Right ventricle myocardium superior (tissue), 1 donor: Measurements from ENCODE around the gene GHRL. TPM values are rescaled to one million over a fixed set of nuclear protein-coding genes. Genes with fewer than 3 reads are reported as not detected.
"Not testable (repeated sequence)": the region's sequence is repeated elsewhere in the genome, so short reads cannot be mapped to it uniquely, and the experiment has no call there.

ENCODE experiments used
- ATAC-seq: fragments of 200-7000 bp; cut with Tn5 transposase; one replicate; pipeline ENCODE4 v1.9.1; 2020; ENCODE audit warnings: mild to moderate bottlenecking; ENCODE audit not compliant: poor library complexity
- DNase-seq: peaks from one replicate; pipeline ENCODE4 v3.0.0-alpha.2; 2020
- intact Hi-C: fragments of 100-400 bp; cut with DNase I; formaldehyde crosslinking; loops from one replicate; pipeline ENCODE4 v1.11.2; 2022
- total RNA-seq: library from RNA; stranded (reverse); fragmentation: NEBNext Ultra II Directional; extraction: Animal tissue kit (Norgen Biotek cat#: 25700); gene quantifications from one replicate; pipeline ENCODE4 v1.2.1, GENCODE V29; 2021
- donor health status: DM: no; HTN: yes; CAD: no; lungs with severe emphysema.

Gene GHRL
- total RNA-seq, 1 donor from 2014 or later = not detected

- ATAC-seq = no peak
- intact Hi-C loops = no loop called here
Observed at GRCh38 chr3:10305331-10305902, 12.7 kb upstream of the GHRL start.

GRCh38 chr3:10304905-10305304, 12.2 kb upstream of the GHRL start:
- no peak for ATAC-seq

More at GRCh38 chr3:10305331-10305902, 12.7 kb upstream of the GHRL start:
- no peak for DNase-seq

GRCh38 chr3:10303785-10304184, 11.0 kb upstream of the GHRL start:
- ATAC-seq = no peak
- intact Hi-C loops = no loop called here
- DNase-seq = no peak

More at GRCh38 chr3:10304905-10305304, 12.2 kb upstream of the GHRL start:
- intact Hi-C loops = no loop called here
- no peak for DNase-seq

- DNase-seq (no peak), ATAC-seq (no peak)
- intact Hi-C loops = no loop called here
Observed at GRCh38 chr3:10303105-10303504, 10.4 kb upstream of the GHRL start.

- intact Hi-C loops = no loop called here
- DNase-seq (no peak), ATAC-seq (no peak)
Observed at GRCh38 chr3:10300087-10300486, 7.3 kb upstream of the GHRL start.

- ATAC-seq (no peak), DNase-seq (no peak)
- intact Hi-C loops = no loop called here
Observed at GRCh38 chr3:10299679-10300078, 6.9 kb upstream of the GHRL start.

- intact Hi-C loops = no loop called here
- no peak for DNase-seq
- ATAC-seq = no peak
Observed at GRCh38 chr3:10299175-10299574, 6.4 kb upstream of the GHRL start.

- ATAC-seq, intact Hi-C loops: not testable (repeated sequence)
Observed at GRCh38 chr3:10298064-10298463, 5.3 kb upstream of the GHRL start.

GRCh38 chr3:10294030-10294586, 1.4 kb upstream of the GHRL start:
- intact Hi-C loops = no loop called here
- ATAC-seq = no peak
- no peak for DNase-seq

More at GRCh38 chr3:10298064-10298463, 5.3 kb upstream of the GHRL start:
- DNase-seq = not testable (repeated sequence)

GRCh38 chr3:10291641-10292040, 1.1 kb downstream of the GHRL start:
- ATAC-seq = no peak
- DNase-seq = no peak
- intact Hi-C loops = no loop called here

- ATAC-seq (no peak), DNase-seq (no peak)
- intact Hi-C loops = no loop called here
Observed at GRCh38 chr3:10290481-10291176, 2.1 kb downstream of the GHRL start.

- no peak for ATAC-seq
- intact Hi-C loops = no loop called here
- no peak for DNase-seq
Observed at GRCh38 chr3:10289787-10290355, 2.9 kb downstream of the GHRL start.

- ATAC-seq (no peak), DNase-seq (no peak)
- intact Hi-C loops = no loop called here
Observed at GRCh38 chr3:10289077-10289476, 3.7 kb downstream of the GHRL start.

GRCh38 chr3:10288575-10288960, 4.2 kb downstream of the GHRL start:
- no peak for ATAC-seq
- DNase-seq = no peak
- intact Hi-C loops = no loop called here

GRCh38 chr3:10287936-10288574, 4.7 kb downstream of the GHRL start:
- DNase-seq (no peak), ATAC-seq (no peak)
- intact Hi-C loops = no loop called here

- ATAC-seq (no peak), DNase-seq (no peak)
- intact Hi-C loops = no loop called here
Observed at GRCh38 chr3:10286596-10287295, 6.0 kb downstream of the GHRL start.

GRCh38 chr3:10286133-10286524, 6.6 kb downstream of the GHRL start:
- ATAC-seq (no peak), DNase-seq (no peak)
- intact Hi-C loops = no loop called here

- DNase-seq (no peak), ATAC-seq (no peak)
- intact Hi-C loops = no loop called here
Observed at GRCh38 chr3:10285272-10286132, 7.2 kb downstream of the GHRL start.
